ENCODE measurements around the gene HELB. TPM values are rescaled to one million over a fixed set of nuclear protein-coding genes. Genes with fewer than 3 reads are reported as not detected.

HELB gene
- total RNA-seq, 4 donors from 2014 or later, result 4.0 to 11.1 (median 6.0) TPM

- 92 to 95% methylated on average over 5 of the region's 5 CpGs for whole genome bisulfite sequencing, 2 donors
- no peaks in the 10 kb centered on the region for H3K27me3 ChIP-seq
- TF ChIP-seq POLR2A (IDR thresholded peaks at IDR 0.05) (no peak), EP300 (IDR thresholded peaks at IDR 0.05) (no peak), CTCF (IDR thresholded peaks at IDR 0.05) (no peak)
- no peaks in the 10 kb centered on the region for H3K9me3 ChIP-seq
- no peaks in the 10 kb centered on the region for H3K4me1 ChIP-seq
- H3K36me3 ChIP-seq, result no peaks in the 10 kb centered on the region
- no peak overlapping the region for H3K27ac ChIP-seq
- H3K4me3 ChIP-seq, result no peak overlapping the region
- no peak for DNase-seq (ENCODE audit: low spot score in 2 of 2)
Measured at GRCh38 chr12:66380769-66381535, 78.7 kb downstream of the HELB start.

GRCh38 chr12:66387117-66387516, 84.8 kb downstream of the HELB start:
- peaks cover 0 to 6% (median 0%) of the 10 kb centered on the region in 4 donors for H3K9me3 ChIP-seq
- H3K4me1 ChIP-seq, result no peaks in the 10 kb centered on the region
- no peak for TF ChIP-seq POLR2A (IDR thresholded peaks at IDR 0.05)
- no peak for TF ChIP-seq CTCF (IDR thresholded peaks at IDR 0.05)
- TF ChIP-seq EP300 (IDR thresholded peaks at IDR 0.05), result no peak
- H3K27ac ChIP-seq, result no peak overlapping the region
- WGBS, 2 donors, result 94 to 100% methylated on average over 1 of the region's 1 CpG
- no peaks in the 10 kb centered on the region for H3K36me3 ChIP-seq
- H3K27me3 ChIP-seq, result no peaks in the 10 kb centered on the region
- no peak overlapping the region for H3K4me3 ChIP-seq
- DNase-seq (ENCODE audit: low spot score in 2 of 2), result no peak

Other genes starting within 250 kb of the HELB start
- 1 to 10 TPM; 4.1 to 4.8 (median 4.4) TPM for gene LLPH, start 171.7 kb upstream of the HELB start, total RNA-seq
- 100 to 1,000 TPM; 101 to 229 (median 199) TPM for gene TMBIM4, start 132.5 kb upstream of the HELB start, total RNA-seq
- gene IRAK3, start 113.3 kb upstream of the HELB start, total RNA-seq, result 10 to 100 TPM; 31.6 to 35.8 (median 33.2) TPM